ENCODE data around the gene ATP2B3. TPM values are rescaled to one million over a fixed set of nuclear protein-coding genes. Genes with fewer than 3 reads are reported as not detected.

ATP2B3 gene
- total RNA-seq, 1 donor from 2014 or later = not detected

DNA sequence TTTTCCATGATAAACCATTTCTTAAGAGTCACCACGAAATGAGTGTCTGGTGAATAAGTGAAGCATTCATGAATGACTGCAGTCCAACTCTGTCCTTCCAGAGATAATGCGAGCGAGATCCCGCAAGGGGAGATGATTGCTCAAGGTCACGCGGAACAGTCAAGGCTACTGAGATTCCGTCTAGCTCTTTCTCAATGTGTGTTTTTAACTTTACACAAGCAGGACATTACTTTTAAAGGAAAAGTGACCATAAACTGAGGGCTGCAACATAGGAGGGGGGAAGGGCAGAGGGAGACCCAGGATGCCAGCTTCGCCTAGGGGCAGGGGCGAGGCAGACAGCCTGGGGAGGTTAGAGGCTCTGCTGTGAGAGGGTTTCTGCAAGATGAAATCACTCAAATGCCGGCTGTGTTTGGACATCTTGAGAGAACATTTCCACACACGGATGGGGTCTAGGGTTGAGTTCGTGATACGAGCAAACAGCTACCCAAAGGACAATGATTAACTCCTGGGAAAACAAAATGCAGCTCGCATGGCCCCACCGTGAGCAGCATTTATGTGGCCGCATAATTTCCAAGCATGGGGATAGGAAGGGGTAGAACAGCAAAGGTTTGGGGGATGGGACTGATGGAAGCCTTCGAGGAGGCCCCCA, 105.3 kb downstream of the ATP2B3 start:
- Mint-ChIP-seq H3K9me3 (no peaks in the 10 kb centered on the region), H3K27me3 (peaks cover 12% of the 10 kb centered on the region), H3K4me3 (no peak overlapping the region), H3K36me3 (ENCODE audit: low read depth) (no peaks in the 10 kb centered on the region), H3K27ac (no peak overlapping the region), H3K4me1 (no peaks in the 10 kb centered on the region)
- DNase-seq (no peak), ATAC-seq (ENCODE audit: low read depth) (no peak)
- ChIA-PET POLR2A (no interaction called here), CTCF (no interaction called here)
- TF ChIP-seq, protein P1, sequence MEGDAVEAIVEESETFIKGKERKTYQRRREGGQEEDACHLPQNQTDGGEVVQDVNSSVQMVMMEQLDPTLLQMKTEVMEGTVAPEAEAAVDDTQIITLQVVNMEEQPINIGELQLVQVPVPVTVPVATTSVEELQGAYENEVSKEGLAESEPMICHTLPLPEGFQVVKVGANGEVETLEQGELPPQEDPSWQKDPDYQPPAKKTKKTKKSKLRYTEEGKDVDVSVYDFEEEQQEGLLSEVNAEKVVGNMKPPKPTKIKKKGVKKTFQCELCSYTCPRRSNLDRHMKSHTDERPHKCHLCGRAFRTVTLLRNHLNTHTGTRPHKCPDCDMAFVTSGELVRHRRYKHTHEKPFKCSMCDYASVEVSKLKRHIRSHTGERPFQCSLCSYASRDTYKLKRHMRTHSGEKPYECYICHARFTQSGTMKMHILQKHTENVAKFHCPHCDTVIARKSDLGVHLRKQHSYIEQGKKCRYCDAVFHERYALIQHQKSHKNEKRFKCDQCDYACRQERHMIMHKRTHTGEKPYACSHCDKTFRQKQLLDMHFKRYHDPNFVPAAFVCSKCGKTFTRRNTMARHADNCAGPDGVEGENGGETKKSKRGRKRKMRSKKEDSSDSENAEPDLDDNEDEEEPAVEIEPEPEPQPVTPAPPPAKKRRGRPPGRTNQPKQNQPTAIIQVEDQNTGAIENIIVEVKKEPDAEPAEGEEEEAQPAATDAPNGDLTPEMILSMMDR (IDR thresholded peaks at IDR 0.05) = no peak
- intact Hi-C loops (cut with micrococcal nuclease) = no loop called here

DNA sequence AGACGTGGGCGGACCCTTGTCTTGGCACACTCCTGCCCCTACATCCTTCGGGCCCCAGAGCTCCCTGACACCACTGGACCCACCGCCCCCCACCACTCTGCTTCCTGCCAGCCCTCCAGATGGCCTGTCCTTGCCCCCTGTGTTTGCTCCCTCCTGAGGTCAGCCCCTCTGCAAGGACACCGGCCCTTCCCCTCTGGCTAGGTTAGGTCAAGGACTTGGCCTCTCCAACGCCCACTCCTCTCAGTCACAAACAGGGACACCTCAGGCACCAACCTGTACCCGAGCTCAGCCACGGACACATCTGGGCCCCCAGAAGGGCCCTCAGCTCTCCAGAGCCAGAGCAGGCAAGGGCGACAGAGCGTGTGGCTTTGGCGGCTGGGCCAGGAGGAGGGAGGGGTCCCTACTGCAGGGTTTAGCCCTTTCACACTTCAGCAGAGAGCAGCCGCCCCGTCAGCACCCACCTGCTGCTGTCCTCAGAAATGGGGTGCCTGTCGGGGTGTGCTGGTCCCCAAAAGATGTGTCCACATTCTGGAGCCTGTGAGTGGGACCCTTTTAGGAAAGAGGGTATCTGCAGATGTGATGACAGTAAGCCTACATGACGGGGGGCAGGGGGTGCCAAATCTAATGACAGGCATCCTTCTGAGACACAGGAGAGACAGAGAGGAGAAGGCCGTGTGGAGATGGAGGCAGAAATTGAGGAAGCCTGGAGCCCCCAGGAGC, 106.0 kb downstream of the ATP2B3 start:
- no peak overlapping the region for H3K27ac Mint-ChIP-seq
- H3K27me3 Mint-ChIP-seq = peaks cover 10% of the 10 kb centered on the region
- TF ChIP-seq, protein P1 (IDR thresholded peaks at IDR 0.05) = no peak
- POLR2A ChIA-PET = no interaction called here
- H3K4me3 Mint-ChIP-seq = no peak overlapping the region
- intact Hi-C loops (cut with micrococcal nuclease) = no loop called here
- no peaks in the 10 kb centered on the region for H3K4me1 Mint-ChIP-seq
- H3K9me3 Mint-ChIP-seq = no peaks in the 10 kb centered on the region
- no peaks in the 10 kb centered on the region for H3K36me3 Mint-ChIP-seq (ENCODE audit: low read depth)
- CTCF ChIA-PET = no interaction called here
- DNase-seq = no peak
- no peak for ATAC-seq (ENCODE audit: low read depth)

DNA sequence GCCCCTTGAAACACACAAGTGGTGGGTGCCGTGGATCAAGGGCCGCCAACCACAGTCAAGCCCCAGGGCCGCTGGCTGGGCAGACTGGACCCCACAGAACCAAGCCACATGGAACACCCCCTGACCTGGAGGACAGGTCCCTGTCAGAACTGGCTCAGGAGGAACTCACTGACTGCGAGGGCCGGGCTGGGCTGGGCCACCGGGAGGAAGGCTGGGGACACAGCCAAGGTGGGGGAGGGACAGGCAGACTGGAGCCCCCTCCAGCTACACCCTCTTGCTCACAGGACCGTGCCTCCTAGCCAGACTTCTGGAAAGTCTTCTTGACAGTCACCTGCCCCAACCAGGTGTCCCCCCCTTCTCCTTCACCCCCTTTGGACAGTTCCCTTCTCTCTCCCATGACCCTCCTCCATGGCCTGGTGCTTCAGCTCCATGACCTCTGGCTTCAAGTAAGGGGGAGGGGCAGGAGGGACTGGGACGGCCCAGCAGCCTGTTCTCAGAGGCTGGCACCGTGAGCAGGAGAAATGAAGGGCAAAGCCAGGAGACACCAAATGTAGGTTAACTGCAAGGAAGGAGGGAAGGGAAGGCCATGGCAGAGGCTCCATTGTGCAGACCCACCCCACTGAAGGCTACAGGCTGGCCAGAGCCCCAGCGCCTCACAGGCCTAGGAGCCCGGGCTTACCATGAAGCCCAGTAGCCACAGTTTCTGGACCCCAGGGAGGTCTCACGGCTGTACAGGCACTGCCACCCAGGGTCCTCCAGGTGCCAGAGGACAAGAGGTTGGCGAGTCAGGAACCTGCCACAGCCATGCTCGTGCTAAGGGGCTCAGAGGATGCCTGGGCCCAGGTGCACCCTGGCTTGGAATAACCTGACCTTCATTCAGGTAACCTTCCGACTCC, 107.0 kb downstream of the ATP2B3 start:
- POLR2A ChIA-PET = no interaction called here
- CTCF ChIA-PET = no interaction called here
- TF ChIP-seq, protein P1 (IDR thresholded peaks at IDR 0.05) = no peak
- Mint-ChIP-seq H3K36me3 (ENCODE audit: low read depth) (no peaks in the 10 kb centered on the region), H3K4me1 (no peaks in the 10 kb centered on the region), H3K27ac (no peak overlapping the region), H3K4me3 (no peak overlapping the region), H3K9me3 (no peaks in the 10 kb centered on the region), H3K27me3 (peaks cover 9% of the 10 kb centered on the region)
- no peak for DNase-seq
- intact Hi-C loops (cut with micrococcal nuclease) = no loop called here
- no peak for ATAC-seq (ENCODE audit: low read depth)

DNA sequence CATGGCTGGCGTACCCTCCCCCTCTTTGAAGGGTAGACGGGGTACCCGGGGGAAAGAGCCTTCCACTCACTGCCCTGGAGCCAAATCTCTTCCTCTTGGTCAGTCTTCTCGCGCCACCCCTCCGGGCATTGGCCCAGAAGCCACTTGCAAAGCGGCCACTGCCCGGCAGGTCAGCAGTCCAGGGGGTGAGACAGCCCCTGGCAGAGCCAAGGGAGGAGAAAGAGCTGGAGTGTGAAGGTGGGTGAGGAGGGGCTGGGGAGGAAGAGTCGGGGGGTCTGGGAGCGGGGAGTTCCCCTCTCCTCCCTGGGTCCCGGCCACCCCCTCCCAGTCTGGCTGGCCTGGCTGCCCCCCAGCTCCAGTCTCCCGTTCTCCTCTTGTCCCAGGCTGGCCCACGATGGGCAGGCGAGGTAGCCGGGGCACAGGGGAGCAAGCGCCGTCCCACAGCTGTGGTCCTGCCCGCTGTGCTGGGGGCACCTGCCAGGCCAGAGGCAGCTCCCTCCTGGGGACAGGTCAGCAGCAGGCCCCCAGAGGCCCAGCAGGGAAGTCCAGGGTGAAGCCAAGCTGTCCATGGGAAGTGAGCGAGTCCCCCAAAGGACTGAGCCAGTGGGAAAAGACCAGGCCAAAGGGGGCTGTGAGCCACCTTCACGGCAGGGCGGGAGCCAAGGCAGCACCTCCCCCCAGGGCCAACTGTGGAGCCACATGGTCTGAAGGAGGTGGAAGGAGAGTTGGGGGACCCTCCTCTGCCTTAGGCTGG, 108.0 kb downstream of the ATP2B3 start:
- ChIA-PET CTCF (no interaction called here), POLR2A (no interaction called here)
- H3K9me3 Mint-ChIP-seq = no peaks in the 10 kb centered on the region

More for the DNA sequence above, 108.0 kb downstream of the ATP2B3 start:
- ATAC-seq (ENCODE audit: low read depth) (no peak), DNase-seq (no peak)
- Mint-ChIP-seq H3K27me3 (peaks cover 11% of the 10 kb centered on the region), H3K27ac (no peak overlapping the region), H3K36me3 (ENCODE audit: low read depth) (no peaks in the 10 kb centered on the region), H3K4me1 (no peaks in the 10 kb centered on the region), H3K4me3 (no peak overlapping the region)
- TF ChIP-seq, protein P1 (IDR thresholded peaks at IDR 0.05) = no peak
- intact Hi-C loops (cut with micrococcal nuclease) = no loop called here

Measured in activated B cell treated with CpG ODN at 0.5 μM for 24 hours (primary cell).